Stimulated activated CD8-positive, alpha-beta memory T cell treated with anti-CD3 and anti-CD28 coated beads, Interleukin-2, amount 100 ng/mL, for 48 hours (primary cell): ENCODE data around the gene GEMIN5.
"Not testable (repeated sequence)": the region's sequence is repeated elsewhere in the genome, so short reads cannot be mapped to it uniquely, and the experiment has no call there.

Source experiments
- DNase-seq, 2 donors: peaks; one replicate each; pipeline ENCODE4 v3.0.0-alpha.2; 2020; ENCODE audit warnings: low read depth in 2 of 2

Gene GEMIN5, protein sequence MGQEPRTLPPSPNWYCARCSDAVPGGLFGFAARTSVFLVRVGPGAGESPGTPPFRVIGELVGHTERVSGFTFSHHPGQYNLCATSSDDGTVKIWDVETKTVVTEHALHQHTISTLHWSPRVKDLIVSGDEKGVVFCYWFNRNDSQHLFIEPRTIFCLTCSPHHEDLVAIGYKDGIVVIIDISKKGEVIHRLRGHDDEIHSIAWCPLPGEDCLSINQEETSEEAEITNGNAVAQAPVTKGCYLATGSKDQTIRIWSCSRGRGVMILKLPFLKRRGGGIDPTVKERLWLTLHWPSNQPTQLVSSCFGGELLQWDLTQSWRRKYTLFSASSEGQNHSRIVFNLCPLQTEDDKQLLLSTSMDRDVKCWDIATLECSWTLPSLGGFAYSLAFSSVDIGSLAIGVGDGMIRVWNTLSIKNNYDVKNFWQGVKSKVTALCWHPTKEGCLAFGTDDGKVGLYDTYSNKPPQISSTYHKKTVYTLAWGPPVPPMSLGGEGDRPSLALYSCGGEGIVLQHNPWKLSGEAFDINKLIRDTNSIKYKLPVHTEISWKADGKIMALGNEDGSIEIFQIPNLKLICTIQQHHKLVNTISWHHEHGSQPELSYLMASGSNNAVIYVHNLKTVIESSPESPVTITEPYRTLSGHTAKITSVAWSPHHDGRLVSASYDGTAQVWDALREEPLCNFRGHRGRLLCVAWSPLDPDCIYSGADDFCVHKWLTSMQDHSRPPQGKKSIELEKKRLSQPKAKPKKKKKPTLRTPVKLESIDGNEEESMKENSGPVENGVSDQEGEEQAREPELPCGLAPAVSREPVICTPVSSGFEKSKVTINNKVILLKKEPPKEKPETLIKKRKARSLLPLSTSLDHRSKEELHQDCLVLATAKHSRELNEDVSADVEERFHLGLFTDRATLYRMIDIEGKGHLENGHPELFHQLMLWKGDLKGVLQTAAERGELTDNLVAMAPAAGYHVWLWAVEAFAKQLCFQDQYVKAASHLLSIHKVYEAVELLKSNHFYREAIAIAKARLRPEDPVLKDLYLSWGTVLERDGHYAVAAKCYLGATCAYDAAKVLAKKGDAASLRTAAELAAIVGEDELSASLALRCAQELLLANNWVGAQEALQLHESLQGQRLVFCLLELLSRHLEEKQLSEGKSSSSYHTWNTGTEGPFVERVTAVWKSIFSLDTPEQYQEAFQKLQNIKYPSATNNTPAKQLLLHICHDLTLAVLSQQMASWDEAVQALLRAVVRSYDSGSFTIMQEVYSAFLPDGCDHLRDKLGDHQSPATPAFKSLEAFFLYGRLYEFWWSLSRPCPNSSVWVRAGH (N-terminal part only)

GRCh38 chr5:154937718-154938466 is at the start of gene GEMIN5:
GEMIN5 (minus strand) TSS chr5:154938211; CDS start chr5:154938133, 78 bp downstream.
- peak; percentile 76 for DNase-seq

DNA sequence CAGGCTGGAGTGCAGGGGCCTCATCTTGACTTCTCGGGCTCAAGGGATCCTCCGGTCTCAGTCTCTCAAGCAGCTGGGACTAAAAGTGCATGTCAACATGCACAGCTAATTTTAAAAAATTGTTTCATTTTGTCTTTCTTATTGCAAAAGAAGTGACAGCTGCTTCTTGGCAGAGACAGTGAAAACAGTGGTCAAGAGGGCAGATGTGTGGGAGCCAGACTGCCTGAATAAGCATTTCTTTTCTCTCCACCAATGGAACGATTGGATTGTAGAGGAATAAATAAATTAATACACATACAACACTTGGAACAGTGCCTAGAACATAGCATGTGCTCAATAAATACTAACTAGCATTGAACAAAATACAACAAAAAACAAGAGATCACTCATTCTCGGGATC is 48.1 kb upstream of the GEMIN5 start:
- DNase-seq = no peak

DNA sequence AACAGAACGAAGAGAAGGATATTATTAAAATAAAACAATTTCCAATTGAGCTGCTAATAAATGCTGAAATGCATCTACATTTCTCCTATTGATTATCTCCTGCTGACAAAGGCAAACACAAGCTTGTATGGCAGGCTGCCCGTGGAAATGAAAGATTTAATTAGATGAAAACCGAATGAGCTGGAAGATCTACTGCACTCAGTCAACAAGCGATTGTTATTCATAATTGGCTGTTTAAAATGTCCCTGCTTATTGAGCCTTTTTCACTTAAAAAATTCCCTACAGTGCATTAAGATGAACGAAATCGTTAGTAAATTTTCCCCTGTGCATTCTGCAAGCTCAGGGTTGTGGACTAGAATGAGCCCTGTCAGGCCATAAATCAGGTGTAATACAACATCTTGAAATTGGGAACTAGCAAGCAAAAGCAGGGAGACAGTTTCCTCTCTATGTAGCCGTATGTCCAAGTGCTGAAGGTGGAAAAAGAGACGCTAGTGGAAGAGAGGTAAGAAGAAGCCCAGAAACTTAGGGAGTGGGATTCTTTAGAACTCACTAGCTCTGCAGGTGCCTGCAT is 47.0 kb upstream of the GEMIN5 start:
- DNase-seq = no peak

- DNase-seq = not testable (repeated sequence)
These were observed 40.3 kb upstream of the GEMIN5 start for GRCh38 chr5:154978294-154978693.

DNA sequence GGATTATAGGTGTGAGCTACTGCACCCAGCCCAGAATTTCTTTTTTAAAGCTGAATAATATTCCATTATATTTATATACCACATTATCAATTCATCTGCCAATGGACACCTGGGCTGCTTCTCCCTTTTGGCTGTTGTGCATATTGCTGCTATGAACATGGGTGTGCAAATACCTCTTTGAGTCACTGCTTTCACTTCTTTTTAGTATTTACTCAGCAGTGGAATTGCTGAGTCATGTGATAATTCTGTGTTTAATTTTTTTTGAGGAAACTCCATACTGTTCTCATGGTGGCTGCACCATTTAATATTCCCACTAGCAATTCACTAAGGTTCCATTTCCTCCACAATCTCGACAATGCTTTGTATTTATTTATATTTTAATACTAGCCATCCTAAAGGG is 39.4 kb upstream of the GEMIN5 start:
- no peak for DNase-seq

GRCh38 chr5:154976082-154976481 is 38.1 kb upstream of the GEMIN5 start:
- not testable (repeated sequence) for DNase-seq

- peak in 1 of 2 donors; percentile 2 for DNase-seq
These were observed 34.6 kb upstream of the GEMIN5 start for GRCh38 chr5:154972476-154973080.

DNA sequence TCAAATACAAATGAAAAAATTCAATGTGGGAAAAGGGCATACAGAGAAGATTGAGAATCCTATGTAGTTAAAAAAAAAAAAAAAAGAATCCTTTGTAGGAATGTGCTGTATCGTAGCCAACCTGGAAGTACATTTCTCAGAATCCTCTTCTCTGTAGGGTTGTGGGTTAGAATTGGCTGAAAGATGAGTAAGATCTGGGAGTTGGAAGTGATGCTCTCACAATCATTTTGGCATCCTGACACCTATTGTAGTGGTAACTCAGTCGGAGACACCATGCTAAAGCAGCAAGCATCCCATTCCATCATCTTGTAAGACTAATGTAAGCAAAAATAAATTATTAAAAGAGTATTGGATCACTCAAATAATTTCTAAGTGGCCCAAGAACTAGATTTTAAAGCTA is 33.5 kb upstream of the GEMIN5 start:
- no peak for DNase-seq

DNA sequence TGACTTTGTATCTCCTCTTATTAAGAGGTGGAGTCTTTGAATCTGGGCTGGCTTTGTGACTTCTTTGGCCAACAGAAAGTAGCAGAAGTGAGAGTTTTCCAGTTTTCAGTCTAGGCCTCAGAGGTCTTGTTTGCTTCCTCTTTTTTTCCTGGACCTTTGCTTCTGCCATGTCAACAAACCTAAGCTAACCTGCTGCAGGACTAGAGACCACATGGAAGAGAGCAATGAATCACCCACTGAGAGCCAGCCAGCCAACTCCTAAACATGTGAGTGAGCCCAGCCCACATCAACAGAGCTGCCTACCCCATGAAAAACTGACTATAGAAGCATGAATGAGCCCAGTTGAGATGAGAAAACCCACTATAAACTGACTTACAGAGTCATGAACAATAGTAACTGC is 32.7 kb upstream of the GEMIN5 start:
- DNase-seq = no peak

GRCh38 chr5:154968953-154969352 is 30.9 kb upstream of the GEMIN5 start:
- DNase-seq = no peak

- DNase-seq = no peak
These were observed 29.5 kb upstream of the GEMIN5 start for GRCh38 chr5:154967421-154968024.

GRCh38 chr5:154966874-154967273 is 28.9 kb upstream of the GEMIN5 start:
- DNase-seq = no peak

- DNase-seq = no peak
These were observed 28.2 kb upstream of the GEMIN5 start for GRCh38 chr5:154966081-154966841.

DNA sequence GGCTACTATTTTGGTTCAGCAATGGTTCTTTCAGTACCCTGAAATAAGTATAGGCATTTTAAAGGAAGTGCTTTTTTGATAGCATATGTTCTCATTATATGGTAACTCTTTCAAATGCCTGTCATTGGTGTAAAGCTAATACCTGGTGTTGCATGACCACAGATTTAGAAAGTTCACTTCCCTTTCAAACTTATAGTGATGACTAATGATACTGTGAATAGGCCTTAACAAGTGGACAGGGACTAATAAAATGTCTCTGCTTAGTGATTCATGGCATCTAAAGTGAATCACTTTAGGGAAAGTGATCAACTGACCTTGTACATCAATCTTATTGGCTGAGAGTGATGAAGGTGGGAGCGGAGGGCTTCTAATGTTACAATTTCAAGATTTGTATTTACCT is 24.5 kb upstream of the GEMIN5 start:
- DNase-seq = no peak

DNA sequence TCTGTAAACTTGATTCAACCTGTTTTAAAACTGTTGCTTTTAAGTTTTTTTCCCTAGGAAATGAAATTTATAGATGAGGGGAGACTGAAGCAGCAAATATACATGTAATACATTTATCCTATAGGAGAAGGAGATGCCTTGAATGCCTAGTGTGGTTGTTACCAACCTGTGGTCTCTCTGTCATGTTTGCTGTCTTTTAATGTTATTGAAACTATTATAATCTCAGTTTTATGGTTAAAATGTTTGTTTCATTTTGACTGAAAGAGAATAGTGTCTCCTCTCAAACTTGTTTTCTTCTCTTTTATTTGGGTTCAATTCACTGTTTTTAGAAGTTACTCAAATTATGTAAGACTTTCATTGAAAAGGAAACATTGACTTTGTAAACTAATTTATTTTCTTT is 18.7 kb upstream of the GEMIN5 start:
- no peak for DNase-seq

- no peak for DNase-seq
These were observed 11.8 kb upstream of the GEMIN5 start for GRCh38 chr5:154949781-154950180.

- DNase-seq = no peak
These were observed 10.3 kb upstream of the GEMIN5 start for GRCh38 chr5:154948313-154948712.

DNA sequence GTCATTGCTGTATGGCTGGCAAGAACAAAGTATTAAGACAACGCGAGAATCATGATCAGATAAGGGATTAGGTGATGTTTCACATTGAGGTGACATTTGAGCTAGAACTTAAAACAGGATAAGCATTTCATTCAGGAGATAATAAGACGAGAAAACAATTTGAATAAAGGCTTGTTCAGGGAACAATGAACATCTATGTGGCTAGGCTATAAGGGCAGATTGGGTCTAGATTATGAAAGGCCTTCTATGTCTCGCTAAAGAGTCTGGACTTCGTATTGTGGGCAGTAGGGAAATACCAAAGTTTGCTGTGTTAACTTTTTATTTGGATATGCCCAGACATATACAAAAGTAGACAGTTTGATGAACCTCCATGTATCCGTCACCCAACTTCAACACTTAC is 9.8 kb upstream of the GEMIN5 start:
- DNase-seq = no peak

GRCh38 chr5:154945695-154946301 is 7.8 kb upstream of the GEMIN5 start:
- DNase-seq = no peak
